GM19324 (cell line): ENCODE data around the gene CNTN4.
A peak's percentile ranks its signal among the peaks of the same experiment; 100 is the strongest.
"Not testable (repeated sequence)": the region's sequence is repeated elsewhere in the genome, so short reads cannot be mapped to it uniquely, and the experiment has no call there.

Experiments
- ATAC-seq: cut with Tn5 transposase; IDR thresholded peaks from one replicate; pipeline ENCODE4 v1.9.1; 2021; ENCODE audit warnings: mild to moderate bottlenecking, moderate library complexity; ENCODE audit not compliant: unreplicated experiment, low FRiP score

Gene CNTN4

GRCh38 chr3:2879023-2879422, 780.4 kb downstream of the CNTN4 start:
- no peak for ATAC-seq

GRCh38 chr3:2879587-2879986, 780.9 kb downstream of the CNTN4 start:
- no peak for ATAC-seq

- ATAC-seq = no peak
Measured at GRCh38 chr3:2880218-2880756, 781.6 kb downstream of the CNTN4 start.

GRCh38 chr3:2883283-2883682, 784.6 kb downstream of the CNTN4 start:
- no peak for ATAC-seq

GRCh38 chr3:2888592-2888991, 789.9 kb downstream of the CNTN4 start:
- ATAC-seq = no peak

GRCh38 chr3:2889736-2890135, 791.1 kb downstream of the CNTN4 start:
- no peak for ATAC-seq

- no peak for ATAC-seq
Measured at GRCh38 chr3:2896308-2896939, 797.8 kb downstream of the CNTN4 start.

- ATAC-seq = no peak
Measured at GRCh38 chr3:2897821-2898220, 799.2 kb downstream of the CNTN4 start.

GRCh38 chr3:2898591-2899353, 800.1 kb downstream of the CNTN4 start:
- no peak for ATAC-seq

- no peak for ATAC-seq
Measured at GRCh38 chr3:2904054-2904453, 805.4 kb downstream of the CNTN4 start.

GRCh38 chr3:2908693-2909351, 810.2 kb downstream of the CNTN4 start:
- no peak for ATAC-seq

- no peak for ATAC-seq
Measured at GRCh38 chr3:2910997-2911396, 812.3 kb downstream of the CNTN4 start.

GRCh38 chr3:2915826-2916225, 817.2 kb downstream of the CNTN4 start:
- no peak for ATAC-seq

- ATAC-seq = not testable (repeated sequence)
Measured at GRCh38 chr3:2916640-2917039, 818.0 kb downstream of the CNTN4 start.

- no peak for ATAC-seq
Measured at GRCh38 chr3:2920103-2920502, 821.4 kb downstream of the CNTN4 start.

- ATAC-seq = no peak
Measured at GRCh38 chr3:2921452-2921851, 822.8 kb downstream of the CNTN4 start.

- peak; percentile 76 for ATAC-seq
Measured at GRCh38 chr3:2921903-2922302, 823.2 kb downstream of the CNTN4 start.

- no peak for ATAC-seq
Measured at GRCh38 chr3:2923390-2923789, 824.7 kb downstream of the CNTN4 start.

- no peak for ATAC-seq
Measured at GRCh38 chr3:2927259-2927658, 828.6 kb downstream of the CNTN4 start.

- no peak for ATAC-seq
Measured at GRCh38 chr3:2929574-2929973, 830.9 kb downstream of the CNTN4 start.

GRCh38 chr3:2931265-2931664, 832.6 kb downstream of the CNTN4 start:
- no peak for ATAC-seq
